ENCODE data around the gene SLC25A26. TPM values are rescaled to one million over a fixed set of nuclear protein-coding genes. Genes with fewer than 3 reads are reported as not detected.

Gene SLC25A26
- total RNA-seq, 4 donors from 2014 or later, result 21.5 to 28.6 (median 26.9) TPM

DNA sequence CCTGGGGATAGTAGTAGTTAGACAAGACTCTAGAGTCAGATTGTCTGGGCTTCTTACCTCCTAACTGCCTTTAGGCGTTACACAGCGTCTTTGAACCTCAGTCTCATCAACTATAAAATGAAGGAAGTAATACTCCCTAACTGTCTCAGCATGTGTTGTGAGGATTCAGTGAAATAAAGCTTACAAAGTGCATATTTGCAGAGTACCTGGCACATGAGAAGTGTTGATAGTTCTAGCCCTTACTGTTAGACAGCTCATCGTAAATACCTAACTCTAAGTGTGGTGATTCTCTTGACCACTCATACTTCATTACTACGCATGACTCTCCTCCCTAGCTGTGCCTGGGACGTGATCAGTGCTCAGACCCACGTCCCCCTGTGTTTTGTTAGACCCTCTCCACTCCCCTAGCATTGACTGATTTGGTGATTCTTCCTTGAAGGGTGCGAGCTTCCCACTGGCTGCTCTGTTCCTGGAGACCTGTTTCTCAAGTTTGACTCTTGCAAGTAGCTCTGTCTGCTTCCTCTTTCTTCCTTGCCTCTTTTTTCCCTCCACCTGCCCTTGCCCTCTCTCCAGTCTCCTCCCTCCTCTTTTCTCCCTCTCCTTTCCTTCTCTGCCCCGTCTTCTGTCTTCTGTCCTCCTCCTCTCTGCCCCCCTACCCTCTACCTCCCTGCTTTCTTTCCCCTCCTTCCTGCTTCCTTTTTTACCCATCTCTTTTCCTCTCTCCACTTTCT is 124.2 kb downstream of the SLC25A26 start:
- TF ChIP-seq, protein P1, sequence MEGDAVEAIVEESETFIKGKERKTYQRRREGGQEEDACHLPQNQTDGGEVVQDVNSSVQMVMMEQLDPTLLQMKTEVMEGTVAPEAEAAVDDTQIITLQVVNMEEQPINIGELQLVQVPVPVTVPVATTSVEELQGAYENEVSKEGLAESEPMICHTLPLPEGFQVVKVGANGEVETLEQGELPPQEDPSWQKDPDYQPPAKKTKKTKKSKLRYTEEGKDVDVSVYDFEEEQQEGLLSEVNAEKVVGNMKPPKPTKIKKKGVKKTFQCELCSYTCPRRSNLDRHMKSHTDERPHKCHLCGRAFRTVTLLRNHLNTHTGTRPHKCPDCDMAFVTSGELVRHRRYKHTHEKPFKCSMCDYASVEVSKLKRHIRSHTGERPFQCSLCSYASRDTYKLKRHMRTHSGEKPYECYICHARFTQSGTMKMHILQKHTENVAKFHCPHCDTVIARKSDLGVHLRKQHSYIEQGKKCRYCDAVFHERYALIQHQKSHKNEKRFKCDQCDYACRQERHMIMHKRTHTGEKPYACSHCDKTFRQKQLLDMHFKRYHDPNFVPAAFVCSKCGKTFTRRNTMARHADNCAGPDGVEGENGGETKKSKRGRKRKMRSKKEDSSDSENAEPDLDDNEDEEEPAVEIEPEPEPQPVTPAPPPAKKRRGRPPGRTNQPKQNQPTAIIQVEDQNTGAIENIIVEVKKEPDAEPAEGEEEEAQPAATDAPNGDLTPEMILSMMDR (IDR thresholded peaks at IDR 0.05; ENCODE audit: low read depth), result no peak

DNA sequence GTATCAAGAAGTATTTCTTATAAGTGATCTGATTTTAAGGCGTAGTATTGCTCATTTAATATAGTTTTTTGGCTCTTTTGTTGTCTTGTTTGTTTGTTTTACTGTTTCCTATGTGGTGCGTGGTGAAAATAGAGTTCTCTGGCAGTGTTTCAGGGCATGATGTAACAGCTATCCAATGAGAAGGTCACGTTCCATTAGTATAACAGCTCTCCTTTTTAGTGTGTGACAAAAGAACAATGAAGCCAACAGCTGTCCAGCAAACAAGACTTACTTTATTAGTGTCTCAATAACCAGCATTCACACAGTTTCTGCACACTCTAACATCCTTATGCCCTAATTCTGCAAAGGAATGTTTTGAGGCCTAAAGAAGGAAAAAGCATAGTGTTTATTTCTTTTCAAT is 127.9 kb downstream of the SLC25A26 start:
- TF ChIP-seq, protein P1 (IDR thresholded peaks at IDR 0.05; ENCODE audit: low read depth), result no peak

DNA sequence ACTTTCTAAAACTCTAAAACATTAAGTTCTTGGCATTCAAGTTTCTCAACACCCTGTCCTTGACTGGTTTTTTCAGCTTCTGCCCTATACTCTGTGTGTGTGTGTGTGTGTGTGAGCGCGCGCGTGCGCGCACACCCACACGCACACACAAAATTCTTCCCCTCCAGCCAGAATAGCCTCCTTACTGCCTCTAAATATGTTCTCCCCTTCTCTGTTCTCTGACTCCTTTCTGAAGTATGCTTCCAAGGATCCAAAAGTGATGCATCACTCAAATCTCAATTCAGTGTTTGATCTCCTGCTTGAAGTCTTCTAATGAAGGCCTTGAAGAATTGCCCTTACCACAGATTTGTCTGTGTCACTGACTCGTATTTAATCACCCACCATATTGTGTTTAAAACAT is 129.8 kb downstream of the SLC25A26 start:
- TF ChIP-seq, protein P1 (IDR thresholded peaks at IDR 0.05; ENCODE audit: low read depth), result no peak

DNA sequence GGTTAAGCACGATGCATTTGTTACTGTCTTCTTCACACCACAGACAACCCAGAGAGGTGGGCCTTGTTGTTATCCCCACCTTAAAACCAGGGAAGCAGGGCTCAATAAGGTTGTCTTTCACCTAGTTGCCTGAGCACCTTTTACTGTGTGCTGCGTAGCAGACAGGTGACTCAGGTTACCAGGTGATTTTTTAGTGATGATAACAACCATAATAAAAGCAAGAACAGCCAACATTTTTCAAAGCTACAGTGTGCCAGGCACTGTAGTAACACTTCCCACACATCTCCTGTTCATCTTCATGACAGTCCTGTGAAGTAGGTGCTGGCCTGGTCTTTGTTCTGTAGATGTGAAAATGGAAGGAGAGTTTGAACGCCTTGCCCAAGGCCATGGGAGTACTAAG is 132.2 kb downstream of the SLC25A26 start:
- TF ChIP-seq, protein P1 (IDR thresholded peaks at IDR 0.05; ENCODE audit: low read depth), result no peak

DNA sequence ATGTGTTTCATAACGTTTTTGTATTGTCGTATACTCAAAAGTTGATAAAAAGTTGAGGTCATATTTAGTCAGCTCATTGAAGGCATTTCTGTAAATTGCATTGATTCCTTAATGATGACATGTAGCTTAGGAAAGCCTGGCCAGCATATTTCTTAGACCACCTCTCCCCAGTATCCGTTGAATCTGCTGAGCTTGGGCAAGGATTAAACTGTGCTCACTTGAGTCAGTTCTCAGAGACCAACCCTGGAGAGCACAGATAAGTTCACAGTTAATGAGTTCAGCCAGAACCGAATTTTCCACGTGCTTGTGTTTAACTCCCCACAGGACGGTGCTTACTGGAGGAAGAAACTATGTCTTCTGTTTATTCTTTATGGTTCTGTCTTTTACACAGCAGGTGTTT is 132.7 kb downstream of the SLC25A26 start:
- TF ChIP-seq, protein P1 (IDR thresholded peaks at IDR 0.05; ENCODE audit: low read depth), result no peak

DNA sequence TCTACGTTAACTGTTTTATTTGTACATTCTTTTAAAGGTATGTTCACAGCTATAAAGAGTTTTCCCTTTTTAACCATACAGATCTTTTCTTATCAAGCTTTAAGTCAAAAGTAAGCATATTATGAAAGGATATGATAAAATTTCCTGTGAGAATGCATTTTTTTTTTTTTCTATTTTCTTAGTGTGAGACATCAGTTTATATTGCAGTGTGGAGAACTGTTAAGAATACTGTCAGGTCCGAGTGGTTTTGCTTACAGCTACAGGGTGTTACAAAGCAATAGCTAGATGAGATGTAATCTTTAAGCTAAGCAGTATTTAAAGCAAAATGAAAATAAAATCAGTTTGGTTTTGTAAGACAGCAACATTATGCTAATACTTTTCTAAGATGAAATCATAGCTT is 133.2 kb downstream of the SLC25A26 start:
- TF ChIP-seq, protein P1 (IDR thresholded peaks at IDR 0.05; ENCODE audit: low read depth), result no peak

DNA sequence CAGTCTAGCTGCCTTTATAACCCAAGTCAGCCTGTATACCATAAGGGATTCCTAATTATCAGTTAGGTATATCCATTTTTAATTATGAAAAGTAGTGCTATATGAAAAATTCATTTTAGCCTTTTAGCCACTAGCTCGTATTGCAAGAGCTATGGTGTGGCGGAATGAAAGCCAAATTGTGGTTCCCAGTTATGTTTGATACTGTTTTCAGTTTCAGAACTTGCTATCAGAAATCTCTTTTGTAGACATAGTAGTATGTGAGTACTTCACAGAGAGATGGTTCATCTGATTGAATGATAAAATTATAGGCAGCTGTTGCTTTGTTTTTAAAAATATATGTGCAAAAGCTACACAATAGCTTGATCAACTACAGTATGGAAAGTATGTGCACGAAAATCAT is 134.6 kb downstream of the SLC25A26 start:
- TF ChIP-seq, protein P1 (IDR thresholded peaks at IDR 0.05; ENCODE audit: low read depth), result no peak
